GM21423 (cell line): ENCODE data around the gene FAM114A2.

Source experiments
- ATAC-seq: cut with Tn5 transposase; IDR thresholded peaks from one replicate; pipeline ENCODE4 v1.9.1; 2021; ENCODE audit warnings: mild to moderate bottlenecking, moderate library complexity; ENCODE audit not compliant: unreplicated experiment

Gene FAM114A2

DNA sequence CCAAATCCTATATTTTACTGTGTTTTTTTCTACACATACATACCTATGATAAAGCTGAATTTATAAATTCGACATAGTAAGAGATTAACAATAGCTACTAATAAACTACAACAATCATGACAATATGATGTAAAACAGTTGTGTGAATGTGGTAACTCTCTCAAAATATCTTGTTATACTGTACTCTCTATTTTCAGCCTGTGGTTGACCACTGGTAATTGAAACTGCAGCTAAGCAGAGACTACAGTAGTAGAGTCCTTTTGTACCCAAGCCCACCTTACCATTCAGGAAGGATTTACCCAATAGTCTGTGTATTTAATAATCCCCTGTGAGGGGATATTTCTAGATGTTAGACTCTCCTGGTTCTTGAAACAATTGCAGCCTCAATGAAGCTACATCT lies 86.7 kb downstream of the FAM114A2 start:
- ATAC-seq = no peak

DNA sequence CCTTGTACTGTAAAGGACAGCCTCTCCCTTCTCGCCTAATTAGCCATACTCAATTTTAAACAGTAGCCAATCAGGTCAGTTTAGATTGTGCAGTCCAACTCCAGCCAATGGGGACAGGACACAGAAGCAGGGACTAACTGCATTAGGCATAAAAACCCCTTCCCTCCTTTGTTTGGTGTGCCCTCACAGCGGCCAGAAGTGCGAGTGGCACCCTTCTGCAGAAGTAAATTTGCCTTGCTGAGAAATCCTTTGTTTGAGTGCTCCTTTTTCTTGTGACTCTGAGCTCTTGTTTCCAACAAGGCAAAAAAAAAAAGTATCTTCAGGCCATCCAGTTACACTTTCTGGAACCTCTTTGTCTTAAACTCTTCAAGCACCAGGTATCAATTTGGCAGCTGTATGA lies 97.4 kb downstream of the FAM114A2 start:
- no peak for ATAC-seq
